GM19395 (cell line): ENCODE data around the gene DDX10.
A peak's percentile ranks its signal among the peaks of the same experiment; 100 is the strongest.
"Not testable (repeated sequence)": the region's sequence is repeated elsewhere in the genome, so short reads cannot be mapped to it uniquely, and the experiment has no call there.

Experiments
- ATAC-seq: cut with Tn5 transposase; IDR thresholded peaks from one replicate; pipeline ENCODE4 v1.9.1; 2021; ENCODE audit warnings: mild to moderate bottlenecking, moderate library complexity; ENCODE audit not compliant: unreplicated experiment

Gene DDX10

DNA sequence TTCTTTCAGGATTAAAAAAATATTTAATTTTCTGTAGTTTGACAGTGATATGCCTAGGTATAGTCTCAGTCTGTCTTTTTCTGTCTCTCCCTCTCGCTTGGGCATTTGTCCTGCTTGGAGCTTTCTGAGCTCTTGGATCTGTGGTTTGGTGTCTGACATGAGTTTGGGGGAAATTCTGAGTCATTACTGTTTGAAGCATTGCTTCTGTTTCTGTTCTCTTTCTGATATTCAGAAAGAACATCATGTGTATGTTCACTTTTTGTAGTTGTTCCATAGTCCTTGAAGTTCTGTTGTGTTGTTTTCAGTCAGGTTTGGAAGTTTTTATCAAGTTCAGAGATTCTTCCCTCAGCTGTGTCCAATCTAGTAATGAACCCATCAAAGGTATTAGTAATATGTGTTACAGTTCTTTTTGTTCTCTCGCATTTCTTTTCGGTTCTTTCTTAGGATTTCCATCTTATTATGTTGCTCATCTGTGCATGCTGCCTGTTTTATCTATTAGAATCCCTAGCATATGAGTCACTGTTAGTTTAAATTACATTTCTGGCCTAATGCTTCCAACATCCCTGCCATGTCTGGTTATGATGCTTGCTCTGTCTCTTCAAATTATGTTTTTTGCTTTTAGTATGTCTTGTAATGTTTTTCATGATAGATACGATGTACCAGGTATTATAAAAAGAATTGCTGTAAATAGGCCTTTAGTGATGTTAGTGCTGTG, 48.4 kb downstream of the DDX10 start:
- peak; percentile 74 for ATAC-seq

DNA sequence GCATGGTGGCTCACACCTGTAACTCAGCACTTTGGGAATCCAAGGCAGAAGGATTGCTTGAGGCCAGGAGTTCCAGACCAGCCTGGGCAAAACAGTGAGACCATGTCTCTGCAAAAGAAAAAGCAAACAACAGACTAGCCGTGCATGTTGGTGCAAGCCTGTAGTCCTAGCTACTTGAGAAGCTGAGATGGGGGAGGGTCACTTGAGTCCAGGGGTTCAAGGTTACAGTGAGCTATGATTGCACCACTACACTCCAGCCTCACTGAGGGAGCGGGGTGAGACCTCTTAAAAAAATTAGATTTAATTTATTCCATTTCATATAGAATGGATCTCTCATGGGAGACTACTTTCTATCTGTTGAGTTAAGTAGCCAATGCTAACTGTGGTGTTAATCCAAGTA, 50.4 kb downstream of the DDX10 start:
- ATAC-seq = no peak

DNA sequence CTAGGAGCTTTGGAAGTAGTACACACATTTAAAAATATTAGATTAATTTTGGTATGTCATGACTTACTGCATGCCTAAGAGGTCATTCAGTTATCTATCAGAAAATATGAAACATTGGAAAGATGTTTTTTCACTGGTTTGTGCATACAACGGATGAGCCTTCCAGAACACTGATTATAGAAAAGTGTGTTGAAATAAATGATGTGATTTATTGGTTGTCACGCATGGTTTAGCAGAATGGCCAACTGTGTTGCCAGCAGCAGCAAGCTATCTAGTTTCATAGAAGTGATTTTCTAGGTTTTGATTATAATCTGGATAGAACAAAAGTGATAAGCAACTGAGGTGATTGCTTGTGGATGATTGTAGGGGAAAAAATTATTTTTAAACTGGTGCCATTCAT, 53.6 kb downstream of the DDX10 start:
- no peak for ATAC-seq

DNA sequence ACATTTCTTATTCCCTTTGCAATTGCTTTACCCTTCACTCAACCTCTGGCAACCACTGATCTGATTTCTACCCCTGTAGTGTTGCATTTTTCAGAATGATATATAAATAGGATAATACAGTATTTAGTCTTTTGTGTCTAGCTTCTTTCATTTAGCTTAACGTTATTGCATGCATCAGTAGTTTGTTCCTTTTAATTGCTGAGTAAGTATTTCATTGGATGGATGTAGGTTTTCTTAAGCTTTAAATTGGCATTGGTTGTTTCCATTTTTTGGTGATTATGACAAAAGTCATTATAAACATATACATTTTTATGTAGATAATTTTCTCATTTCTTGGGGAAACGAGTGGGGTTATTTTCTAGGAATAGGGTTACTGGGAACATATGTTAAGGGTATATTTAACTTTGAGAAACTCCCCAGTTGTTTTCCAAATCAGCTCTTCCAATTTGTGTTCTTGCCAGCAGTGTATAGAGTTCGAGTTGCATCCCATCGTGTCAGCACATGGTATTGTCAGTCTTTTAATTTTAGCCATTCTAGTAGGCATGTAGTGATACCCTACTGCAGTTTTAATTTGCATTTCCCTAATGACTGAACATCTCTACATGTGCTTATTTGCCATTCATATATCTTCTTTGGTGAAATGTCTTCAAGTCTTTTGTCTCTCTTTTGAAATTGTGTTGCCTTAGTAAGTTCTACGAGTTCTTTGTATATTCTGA, 60.3 kb downstream of the DDX10 start:
- ATAC-seq = no peak

DNA sequence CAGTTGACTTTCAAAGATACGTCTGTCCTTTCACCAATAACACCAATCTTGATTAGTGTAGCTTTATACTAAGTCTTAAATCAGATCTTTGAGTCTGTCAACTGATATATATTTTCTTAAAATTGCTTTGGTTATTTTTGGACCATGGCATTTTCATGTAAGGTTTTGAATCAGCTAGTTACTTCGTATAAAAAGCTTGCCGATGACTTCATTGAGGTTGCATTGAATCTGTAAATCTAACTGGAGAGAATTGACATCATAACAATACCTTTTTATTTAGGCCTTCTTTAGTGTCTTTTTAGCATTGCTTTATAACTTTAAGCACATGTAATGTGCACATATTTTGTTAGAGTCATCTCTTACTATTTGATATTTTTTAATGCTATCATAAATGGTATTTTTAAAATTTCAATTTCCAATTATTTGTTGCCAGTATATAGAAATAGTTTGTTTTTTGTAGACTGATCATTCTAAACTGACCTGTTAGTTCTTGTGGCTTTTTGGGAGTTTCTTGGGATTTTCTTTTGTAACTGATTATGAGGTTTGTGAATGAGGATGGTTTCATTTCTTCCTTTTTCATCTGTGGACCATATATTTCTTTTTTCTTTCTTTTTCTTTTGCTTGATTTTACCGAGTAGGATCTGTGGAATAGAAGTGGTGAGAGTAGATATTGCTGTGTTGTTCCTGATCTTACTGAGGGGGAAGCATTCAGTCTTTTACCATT, 61.4 kb downstream of the DDX10 start:
- no peak for ATAC-seq

DNA sequence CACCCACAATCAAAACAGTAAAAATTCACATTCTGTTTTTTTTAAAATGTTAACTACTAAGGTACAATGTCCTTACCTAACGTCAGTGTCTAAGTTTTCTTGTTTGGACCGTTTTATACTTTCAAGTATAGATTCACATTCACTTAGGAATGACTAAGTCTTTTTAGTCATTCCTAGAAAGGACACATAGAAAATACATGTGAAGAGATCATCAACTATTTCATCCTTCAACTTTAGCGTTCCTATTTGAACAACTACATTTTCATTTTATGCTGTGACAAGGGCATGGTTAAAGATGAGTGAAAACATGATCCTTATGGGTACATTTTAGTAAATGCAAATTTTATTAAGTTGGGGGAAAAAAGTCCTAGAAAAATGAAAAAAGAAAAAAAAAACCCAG, 62.8 kb downstream of the DDX10 start:
- peak; percentile 43 for ATAC-seq

DNA sequence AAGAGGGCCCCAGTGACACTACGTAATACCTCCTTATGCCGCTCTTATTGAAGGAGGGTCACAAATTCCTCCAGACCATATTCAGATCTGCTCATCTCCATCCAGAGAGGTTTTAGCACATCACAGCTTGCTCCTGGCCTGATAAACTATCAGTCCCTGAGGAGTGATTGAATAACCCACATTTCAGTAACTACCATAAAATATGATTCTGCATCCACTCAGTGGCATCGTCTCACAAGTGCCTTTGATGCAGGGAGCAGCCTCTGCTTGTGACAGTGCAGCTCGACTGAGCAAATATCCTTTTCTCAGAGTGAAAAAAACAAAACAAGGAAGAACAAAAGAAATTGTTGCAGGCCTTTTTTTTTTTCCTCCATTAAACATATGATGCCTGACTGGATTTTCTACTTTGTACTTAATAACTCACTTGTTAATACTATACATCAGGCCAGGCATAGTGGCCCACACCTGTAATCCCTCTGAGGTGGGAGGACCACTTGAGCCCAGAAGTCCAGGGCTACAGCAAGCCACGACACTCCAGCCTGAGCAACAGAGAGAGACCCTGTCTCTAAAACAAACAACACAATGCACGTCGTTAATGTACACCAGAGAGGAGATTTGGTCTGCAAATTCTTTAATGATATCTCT, 64.5 kb downstream of the DDX10 start:
- no peak for ATAC-seq

DNA sequence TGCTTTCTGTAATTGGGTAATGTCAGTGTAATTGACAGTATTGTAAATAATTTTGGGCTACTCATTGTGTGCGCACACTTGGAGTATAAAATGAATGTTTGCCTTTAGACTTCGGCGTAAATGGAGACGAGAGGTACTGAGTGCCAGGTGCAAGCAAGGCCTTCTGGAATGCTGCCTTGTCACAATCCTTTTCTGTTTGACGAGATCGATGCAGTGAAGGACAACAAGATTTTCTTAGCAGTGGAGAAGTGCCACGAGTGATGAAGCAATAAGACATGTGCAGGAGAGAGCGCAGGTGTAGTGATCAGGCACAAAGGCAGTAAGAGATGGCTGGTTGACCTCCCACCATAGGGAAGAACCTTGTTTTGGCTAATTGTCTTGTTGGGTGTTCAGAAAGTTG, 67.5 kb downstream of the DDX10 start:
- ATAC-seq = no peak

DNA sequence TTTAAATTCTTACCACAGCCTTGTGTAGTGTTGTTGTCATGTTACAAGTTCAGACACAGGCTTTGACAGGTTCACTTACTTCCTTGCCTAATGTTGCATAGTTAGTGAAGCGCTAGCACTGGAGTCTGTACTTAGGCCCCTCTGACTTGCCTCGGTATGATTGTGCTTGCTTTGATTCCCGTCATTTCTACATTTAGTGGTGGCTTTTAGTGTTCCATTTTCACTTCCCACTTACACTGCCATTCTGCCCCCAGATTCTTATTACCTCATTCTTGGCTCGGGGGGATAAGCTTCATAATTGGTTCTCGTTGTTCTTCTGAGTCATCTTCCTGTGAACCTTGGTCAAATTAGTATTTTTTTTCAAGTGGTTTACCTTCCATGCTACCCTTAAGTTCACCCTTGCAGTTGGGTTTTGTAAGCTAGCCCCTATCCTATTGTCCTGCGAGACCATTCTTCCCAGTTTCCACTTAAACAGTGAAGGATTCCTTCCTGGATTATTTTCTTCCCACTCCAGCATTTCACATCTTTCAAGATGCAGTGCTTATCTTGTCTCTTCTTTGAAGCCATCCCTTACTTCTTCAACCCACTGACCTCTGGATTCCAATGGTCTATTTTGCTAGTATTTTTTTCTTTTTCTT, 68.7 kb downstream of the DDX10 start:
- peak; percentile 94 for ATAC-seq

DNA sequence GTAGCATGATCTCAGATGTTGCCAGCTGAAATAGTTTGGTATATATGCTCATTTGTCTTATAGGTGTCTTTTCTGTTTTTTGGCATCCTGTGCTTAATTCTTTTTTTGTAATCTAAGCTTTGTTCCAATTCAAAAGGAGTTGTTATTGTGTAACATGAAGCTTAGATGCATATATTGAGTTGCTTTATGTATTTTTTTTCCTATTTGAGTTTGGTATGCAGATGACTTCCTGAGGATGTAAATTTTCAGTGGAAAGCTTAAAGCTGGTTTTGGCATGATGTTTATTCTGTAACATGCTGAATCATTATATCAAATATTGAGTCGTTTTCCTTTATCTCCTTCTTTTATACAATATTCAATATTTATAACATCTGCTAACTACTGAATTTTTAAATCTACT, 69.4 kb downstream of the DDX10 start:
- no peak for ATAC-seq

DNA sequence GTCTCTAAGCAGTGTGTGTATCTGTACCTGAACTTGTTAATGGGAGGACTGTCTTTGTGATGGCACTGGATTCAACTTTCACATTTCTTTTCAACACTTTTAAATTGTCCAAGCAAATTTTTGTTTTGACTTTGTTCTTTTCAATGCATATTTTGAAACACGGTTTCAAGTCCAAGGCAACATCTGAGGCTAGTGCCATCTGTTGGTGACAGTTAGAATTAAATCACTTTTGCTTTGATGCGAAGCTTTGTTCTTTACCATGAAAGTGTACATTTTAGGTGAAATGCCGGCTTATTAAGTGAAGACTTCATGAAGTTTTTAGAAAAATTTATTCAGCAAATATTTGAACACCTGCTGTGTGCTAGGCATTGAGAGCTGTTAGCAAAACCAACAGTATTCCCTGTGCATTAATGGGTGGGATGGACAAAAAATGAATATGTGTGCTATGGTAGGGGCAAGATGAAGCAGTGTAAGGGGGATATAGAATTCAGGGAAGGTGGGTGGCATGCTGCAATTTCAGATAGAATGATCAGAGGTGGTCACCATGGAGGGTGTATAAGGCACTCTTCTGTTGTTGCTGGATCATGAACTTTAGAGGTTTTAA, 70.2 kb downstream of the DDX10 start:
- peak; percentile 27 for ATAC-seq

DNA sequence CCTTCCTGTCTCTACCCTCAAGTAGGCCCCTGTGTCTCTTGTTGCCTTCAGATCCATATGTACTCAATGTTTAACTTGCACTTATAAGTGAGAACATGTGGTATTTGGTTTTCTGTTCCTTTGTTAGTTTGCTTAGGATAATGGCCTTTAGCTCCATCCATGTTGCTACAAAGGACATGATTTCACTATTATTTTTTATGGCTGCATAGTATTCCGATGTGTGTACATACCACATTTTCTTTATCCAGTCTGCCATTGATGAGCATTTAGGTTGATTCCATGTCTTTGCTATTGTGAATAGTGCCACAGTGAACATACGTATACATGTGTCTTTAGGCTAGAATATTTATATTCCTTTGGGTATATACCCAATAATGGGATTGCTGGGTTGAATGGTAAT, 75.3 kb downstream of the DDX10 start:
- ATAC-seq = not testable (repeated sequence)

DNA sequence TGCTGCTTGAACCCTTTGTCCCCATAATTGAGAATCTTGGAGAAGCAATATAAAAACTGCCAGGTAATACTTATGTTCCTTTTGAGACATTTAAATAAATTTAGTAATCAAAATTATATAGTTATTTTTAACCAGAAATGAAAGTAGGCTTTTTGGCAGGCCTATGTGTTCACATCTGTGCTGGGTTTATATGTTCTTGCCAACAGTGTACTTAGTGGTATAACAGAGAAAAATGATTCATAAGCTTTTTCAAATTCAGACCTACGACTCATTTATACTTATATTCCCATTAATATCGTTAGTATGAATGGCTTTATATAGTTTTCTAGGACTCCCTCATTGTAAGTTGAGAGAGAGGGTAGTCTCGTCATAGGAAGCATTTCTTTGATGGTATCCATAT, 79.0 kb downstream of the DDX10 start:
- no peak for ATAC-seq

DNA sequence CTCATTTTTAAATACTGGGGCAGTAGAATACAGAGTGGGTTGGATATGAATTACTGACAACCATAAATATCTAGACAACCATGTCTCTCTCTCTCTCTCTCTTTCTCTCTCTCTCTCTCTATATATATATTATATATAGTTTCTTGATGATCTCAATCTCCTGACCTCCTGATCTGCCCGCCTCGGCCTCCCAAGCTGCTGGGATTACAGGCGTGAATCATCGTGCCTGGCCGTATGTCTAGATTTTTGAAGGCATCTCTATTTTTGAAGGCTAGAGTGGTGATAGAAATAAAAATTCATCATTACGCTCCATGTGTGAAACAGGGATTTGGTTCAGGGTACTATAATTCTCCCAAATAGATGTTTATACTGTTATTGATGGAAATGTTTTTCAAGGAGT, 84.1 kb downstream of the DDX10 start:
- ATAC-seq = no peak

DNA sequence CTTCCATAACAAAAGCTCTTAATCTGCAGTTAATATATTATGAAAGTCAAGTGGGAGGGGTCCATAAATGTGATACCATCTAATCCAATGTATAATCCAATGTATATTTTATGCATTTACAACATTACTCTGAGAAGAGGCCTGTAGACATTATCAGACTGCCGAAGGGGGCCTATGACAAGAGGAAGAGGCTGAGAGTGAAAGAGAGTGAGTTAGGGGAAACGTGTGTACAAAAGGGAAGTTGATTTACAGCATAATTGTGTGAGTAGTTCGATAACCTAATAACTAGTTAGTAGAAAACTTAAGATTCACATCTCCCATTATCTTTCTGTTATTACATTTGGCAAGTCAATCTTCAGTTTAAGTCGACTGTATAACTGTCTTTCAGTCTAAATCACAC, 86.6 kb downstream of the DDX10 start:
- ATAC-seq = no peak

DNA sequence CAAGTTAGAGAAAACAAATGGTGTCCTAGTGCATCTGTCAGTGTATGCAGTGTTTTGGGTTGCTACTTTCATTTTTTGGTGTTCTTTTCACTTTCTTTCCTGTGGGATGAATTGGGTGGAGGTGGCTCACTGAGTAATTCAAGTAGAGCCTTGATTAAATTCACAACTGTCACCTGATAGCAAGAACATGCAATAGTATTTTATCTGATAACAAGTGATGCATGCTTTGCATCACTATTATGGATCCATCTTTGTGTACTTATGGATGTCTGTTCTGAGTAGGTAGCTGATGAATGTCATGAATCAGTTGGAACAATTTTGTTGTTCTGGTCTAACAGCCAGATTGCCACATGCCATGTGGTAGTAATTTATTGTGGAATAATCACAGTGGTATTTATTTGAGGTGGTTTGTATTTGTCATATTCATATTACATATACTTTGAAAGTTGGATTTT, 87.5 kb downstream of the DDX10 start:
- no peak for ATAC-seq

DNA sequence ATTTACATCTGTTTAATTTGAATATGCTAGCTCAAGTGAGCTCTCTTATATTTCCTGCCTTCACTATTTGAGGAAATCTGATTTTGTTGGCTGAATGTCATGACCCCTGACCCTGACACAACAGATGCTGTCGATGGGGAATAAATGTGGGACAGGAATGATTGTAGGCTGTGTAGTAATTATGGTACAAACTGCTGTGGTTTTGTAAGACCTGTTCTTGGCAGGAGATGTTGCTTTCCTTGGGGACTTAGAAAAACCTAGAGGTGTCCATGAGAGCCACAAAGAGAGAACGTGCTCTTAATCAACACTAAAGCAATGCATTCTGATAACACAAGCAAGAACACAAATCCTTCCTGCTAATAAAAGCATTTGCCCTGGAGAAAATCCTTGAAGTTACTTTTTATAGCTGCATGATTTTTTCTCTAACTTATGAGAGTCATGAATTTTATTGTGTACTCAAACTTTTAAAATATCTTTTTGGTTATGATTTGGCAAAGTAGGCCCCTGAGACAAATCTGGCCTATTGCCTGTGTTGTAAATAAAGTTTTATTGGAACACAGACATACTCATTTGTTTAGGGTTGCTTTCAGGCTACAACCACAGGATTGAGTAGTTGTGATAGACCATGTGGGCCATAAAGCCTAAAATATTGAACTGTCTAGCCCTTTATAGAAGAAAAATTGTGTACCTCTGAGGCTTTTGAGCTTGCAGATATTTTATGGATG, 90.2 kb downstream of the DDX10 start:
- ATAC-seq = no peak

DNA sequence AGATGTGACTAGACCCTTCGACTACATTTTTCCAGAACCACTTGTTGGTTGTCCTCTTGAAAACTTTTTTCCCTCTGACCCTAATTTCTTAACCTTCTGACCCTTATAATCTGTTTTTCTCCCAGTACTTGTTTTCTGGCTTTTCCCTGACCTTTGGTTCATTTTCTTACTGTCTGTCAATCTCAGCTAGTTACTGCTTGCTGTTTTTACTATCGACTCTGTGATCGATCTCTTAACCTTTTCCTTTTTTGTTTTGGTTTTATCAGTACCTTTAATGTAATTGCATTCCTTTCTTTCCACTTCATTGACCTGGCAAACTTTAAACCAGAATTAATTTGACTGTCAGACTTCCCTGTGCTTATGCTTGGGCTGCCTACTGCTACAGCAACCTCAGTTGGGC, 92.8 kb downstream of the DDX10 start:
- no peak for ATAC-seq

DNA sequence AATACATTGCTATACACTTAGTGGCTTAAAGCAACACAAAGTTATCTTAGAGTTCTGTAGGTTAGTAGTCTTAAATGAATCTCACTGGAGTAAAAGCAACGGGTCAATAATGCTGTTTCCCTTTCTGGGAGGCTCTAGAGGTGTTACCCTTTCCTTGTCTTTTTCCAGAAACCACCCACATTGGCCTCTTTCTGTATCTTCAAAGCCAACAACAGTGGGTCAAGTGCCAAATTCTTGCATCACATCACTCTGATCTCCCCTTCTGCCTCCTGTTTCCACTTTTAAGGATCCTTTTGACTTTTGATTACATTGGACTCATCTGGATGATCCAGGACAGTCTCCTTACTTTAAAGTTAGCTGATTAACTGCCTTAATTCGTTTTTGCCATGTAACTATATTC, 93.6 kb downstream of the DDX10 start:
- no peak for ATAC-seq

DNA sequence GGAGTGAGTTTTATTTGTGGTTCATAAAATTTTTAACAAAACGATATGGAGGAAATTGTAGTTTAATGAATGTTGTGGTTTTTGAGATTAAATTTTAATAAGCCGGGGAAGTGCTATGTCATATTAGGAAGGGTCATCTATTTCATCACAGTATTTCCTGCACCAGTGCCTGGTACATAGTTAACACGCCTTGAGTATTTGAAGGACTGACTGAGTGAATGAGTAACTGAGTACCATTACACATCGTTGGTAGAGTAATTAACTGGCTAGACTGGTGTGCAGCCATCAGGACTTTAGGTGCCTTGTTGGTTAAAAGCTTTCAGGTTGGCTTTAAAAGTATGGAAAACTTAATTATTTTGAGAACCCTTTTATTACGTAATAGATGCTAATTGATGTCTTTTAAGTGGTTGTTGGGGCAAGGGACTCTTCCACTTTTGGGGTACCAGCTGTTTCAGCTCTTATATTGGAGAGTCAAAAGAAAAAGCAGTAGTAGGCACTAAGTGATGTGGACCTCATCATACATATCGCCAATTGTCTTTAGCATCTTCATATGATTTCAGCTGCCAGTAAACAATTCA, 101.8 kb downstream of the DDX10 start:
- ATAC-seq = no peak
